COLO668 (cell line): ENCODE measurements around the gene PTPRN2.
"Not testable (repeated sequence)": the region's sequence is repeated elsewhere in the genome, so short reads cannot be mapped to it uniquely, and the experiment has no call there.

Experiments used
- DNase-seq: peaks from one replicate; lab custom pipeline; 2025; ENCODE audit not compliant: unreplicated experiment; lab: John Stamatoyannopoulos, UW

The PTPRN2 gene

GRCh38 chr7:158587162-158588084 is at the start of gene PTPRN2:
PTPRN2 (minus strand) TSS chr7:158587823.
- DNase-seq = peak; percentile 92

DNA sequence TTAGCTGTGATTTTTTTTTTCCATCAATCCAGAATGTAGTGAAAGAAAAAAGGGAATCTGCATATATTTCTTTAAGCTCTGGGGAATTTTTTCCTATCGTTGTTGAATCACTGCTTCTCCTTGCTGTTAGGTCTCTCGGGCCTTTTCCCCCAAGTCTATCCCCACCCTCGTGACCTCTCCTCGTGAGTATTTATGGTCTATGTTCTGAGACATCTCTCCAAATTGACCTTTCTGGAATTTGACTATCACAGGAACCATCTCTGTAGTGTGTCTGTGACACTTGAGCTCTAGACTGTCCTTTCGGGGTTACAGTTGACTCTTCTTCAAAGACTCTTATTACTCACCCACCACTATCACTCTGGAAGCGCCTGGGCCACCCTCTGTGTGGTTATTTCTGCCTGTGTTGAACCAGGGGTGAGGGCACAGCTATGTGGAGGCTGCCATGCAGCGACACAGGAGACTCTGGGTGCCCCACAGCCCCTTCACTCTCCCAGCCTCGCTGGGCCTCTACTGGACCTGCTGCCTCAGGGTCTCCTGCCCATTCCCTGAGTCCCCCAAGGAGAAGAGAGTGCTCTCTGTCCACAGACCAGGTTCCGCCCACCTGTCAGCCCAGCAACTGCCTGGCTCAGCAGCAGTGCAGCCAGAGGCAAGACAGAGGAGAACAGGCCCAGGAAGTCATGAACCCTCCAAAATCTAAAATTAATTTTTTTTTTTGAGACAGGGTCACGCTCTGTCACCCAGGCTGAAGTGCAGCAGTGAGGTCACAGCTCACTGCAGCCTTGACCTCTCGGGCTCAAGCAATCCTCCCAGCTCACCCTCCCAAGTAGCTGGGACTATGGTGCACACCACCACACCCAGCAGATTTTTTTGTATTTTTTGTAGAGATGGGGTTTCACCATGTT is 45.7 kb upstream of the PTPRN2 start:
- no peak for DNase-seq

DNA sequence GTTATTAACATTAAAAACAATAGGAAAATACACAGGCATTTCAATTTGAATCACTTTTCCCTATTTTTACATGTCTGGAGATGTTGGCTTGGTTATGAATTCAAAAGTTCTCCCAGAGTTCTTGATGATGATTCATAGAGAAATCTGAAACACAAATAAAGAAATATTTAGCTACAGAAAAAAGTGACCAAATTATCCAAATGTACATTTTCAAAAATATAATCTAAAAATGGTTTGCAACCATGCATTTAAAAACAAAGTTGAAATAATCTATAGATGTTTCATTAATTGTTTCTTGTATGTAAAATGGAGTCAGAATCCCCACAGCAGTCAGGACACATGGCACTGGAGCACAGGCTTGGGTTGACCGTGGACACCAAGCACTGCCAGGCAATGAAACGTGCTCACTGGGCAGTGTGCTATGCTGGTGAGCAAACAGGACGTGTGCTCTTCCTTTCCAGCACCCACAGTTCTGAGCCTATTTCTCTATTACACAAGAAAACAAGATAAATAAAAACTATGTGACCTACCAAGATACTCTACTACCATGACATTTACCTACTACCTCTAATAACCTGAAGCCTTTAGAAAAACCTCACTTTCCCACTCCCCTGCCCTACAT is 44.1 kb upstream of the PTPRN2 start:
- DNase-seq = no peak

- not testable (repeated sequence) for DNase-seq
Observed at GRCh38 chr7:158626289-158626688, 38.7 kb upstream of the PTPRN2 start.

GRCh38 chr7:158623241-158623640 is 35.6 kb upstream of the PTPRN2 start:
- no peak for DNase-seq

- DNase-seq = no peak
Observed at GRCh38 chr7:158620839-158621441, 33.3 kb upstream of the PTPRN2 start.

GRCh38 chr7:158620418-158620817 is 32.8 kb upstream of the PTPRN2 start:
- DNase-seq = no peak

- DNase-seq = no peak
Observed at GRCh38 chr7:158618745-158619140, 31.1 kb upstream of the PTPRN2 start.

DNA sequence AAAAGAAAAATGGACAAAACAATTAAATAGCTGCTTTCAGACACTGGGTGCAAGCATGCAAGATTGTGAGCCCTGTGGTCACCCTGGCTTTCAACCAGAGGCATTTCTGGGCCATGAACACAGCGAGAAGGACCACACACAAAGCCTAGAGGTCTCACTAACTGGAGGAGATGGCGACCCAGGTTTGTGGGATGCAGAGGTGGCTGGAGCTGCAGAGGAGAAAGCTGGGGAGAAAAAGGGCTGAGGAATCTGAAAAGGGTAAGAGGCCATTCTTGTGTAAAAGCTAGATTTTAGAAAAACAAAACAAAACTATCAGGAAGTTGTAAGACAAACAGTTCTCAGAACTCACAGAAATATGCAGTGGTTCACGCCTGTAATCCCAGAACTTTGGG is 30.1 kb upstream of the PTPRN2 start:
- DNase-seq = no peak

GRCh38 chr7:158616050-158616449 is 28.4 kb upstream of the PTPRN2 start:
- DNase-seq = no peak

DNA sequence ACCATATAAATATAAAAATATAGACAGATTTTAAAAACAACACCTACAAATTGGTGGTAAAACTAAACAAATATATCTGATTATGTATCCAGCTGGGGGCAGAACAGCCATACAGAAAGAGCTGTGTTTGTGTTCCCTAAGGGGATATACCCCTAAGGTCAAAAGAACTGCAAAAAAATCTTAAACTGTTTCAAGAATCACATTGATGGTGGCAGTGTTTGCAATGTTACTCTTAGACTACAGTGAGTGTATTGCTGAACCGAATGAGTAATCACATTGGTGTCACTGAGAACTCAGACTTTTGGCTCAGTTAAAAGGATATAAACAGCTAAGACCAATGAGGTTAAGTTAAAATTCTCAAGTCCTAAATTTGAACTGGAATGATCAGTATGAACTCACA is 27.1 kb upstream of the PTPRN2 start:
- DNase-seq = no peak

GRCh38 chr7:158613481-158613880 is 25.9 kb upstream of the PTPRN2 start:
- DNase-seq = no peak

- no peak for DNase-seq
Observed at GRCh38 chr7:158612546-158612945, 24.9 kb upstream of the PTPRN2 start.

DNA sequence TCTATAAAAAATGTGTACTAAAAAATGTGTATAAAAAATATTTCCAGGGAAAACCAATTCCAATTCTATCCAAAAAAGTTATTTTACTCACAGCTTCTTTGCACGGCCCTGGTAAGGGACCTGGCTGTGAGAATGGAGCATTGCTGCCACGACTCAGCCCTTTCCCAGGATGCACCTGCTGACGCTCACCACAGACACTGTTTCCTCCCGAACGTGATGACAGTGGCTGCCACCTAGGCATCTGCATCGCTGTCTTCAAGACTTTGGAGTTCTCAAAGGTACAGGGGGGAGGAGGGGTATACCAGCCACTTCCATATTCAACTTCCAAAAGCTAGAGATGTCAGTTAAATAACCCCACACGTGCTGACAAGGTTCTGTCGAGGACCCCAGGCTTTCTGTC is 23.9 kb upstream of the PTPRN2 start:
- DNase-seq = no peak

- no peak for DNase-seq
Observed at GRCh38 chr7:158609313-158609974, 21.8 kb upstream of the PTPRN2 start.

- DNase-seq = no peak
Observed at GRCh38 chr7:158607563-158607962, 19.9 kb upstream of the PTPRN2 start.

DNA sequence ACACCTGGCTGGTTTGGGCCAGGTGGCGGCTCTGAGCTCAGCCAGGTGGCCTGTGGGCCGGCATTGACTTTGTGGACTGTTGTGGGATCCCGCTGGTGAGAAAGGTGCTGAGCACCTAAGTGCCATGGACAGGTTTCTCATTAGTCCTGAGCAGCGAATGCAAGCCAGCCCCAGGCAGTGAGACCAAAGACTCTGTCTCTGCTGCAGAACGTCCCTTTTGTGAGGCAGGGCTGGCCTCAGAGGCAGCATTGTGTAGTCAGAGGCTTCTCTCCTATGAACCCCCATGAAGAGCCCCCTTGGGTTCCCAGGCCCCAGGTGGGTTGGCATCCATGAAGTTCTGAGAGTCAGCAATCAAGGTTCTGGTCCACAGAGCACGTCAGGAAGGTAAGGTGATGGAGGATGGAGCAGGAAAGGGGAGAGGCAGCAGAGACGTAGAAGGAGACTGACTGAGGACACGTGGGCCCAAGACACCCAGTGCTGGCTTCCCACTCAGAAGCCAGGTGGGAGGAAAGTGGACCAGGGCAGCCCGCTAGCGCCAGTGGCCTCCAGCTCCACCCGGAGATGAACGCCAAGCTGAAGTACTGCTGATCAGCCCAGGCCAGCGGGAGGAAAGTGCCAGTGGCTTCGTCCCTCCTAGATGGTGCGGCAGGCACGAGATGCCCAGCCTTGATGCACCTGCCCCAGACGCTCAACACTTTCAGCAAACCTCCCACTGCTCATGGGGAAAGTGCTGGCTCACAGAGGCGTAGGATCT is 19.2 kb upstream of the PTPRN2 start:
- DNase-seq = no peak

DNA sequence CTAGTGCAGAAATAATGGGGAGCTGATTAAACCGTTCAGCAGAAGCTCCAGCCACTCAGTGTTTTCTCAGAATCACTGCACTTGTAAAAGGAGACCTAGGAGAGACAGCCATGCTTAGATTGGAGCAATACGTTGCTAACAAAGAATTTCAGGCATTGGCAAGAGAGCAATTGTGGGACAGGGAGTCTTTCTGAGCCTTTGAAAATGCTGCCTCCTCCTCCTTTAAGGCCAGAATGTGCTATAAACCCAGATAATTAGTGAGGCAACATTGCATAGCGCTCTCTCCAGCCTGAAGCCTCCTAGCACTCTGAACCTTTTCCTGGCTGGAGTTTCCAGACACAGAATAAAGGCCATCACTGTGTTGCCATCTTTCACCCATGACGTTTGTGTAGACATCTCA is 18.5 kb upstream of the PTPRN2 start:
- no peak for DNase-seq

DNA sequence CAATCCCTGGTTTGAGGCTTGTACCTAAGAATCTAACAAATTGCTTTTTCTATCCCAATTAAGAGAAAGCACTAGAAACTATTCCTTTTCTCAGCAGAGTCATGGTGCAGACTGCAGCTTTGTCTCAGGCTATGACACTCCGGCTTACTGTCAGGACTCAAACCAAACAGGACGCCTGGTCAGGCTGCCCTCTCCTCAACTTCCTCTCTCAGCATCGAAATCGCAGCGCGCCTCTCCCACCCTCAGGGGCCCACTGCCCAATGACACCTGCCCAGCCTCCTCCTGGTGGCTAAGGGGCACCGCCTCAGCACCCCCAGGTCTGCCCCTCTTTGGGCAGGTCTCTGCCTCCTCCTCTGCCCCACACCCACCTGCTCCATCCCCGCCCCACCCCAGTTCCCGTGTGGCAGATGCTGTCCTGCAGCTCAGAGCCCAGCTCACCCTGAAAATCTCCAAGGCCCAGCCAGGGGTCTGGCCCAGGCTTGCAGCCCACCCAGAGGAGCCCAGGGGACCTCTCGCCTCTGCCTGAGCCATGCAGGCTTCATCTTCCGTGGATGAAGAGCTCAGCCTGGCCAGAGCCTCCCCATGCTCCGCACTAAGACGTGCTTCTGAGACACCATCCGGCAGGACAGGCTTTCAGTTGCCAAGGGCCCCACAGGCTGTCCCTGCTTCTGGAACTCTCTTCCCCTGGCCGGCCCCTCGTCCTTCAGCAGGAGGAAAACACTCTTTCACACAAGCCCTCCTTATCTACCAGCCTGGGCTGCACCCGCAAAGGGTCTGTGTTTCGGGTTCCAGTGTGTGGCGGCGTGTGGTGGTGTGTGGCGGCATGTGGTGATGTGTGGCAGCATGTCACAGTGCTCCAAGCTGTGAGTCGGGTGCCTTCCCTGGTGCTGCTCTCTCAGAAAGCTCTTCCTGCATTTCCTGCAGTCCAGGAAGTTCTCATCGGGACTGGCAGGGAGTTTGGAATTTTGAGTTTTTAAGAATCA is 16.4 kb upstream of the PTPRN2 start:
- no peak for DNase-seq
